IMR-90 (cell line): ENCODE data around the gene DPYSL3. TPM values are rescaled to one million over a fixed set of nuclear protein-coding genes. Genes with fewer than 3 reads are reported as not detected.
A peak's percentile ranks its signal among the peaks of the same experiment; 100 is the strongest.

Source experiments
- ATAC-seq: fragments of 200-7000 bp; cut with Tn5 transposase; 2 replicates; pipeline ENCODE4 v1.9.1; 2020; ENCODE audit warnings: low read depth, mild to moderate bottlenecking, moderate library complexity
- BruUV-seq: library from RNA; stranded (reverse); fragments of 400-500 nt; replicated peaks from 2 replicates; lab custom pipeline; 2021; lab: Mats Ljungman, UMichigan
- CTCF ChIA-PET: fragments of 300-600 bp; formaldehyde crosslinking; extraction: SDS; loops from one replicate; lab custom pipeline; 2021; ENCODE audit warnings: antibody characterized with exemption; lab: Yijun Ruan, JAX
- POLR2A ChIA-PET: fragments of 300-600 bp; sonication (Branson Sonifier 250); formaldehyde crosslinking; loops from one replicate; lab custom pipeline; 2022; ENCODE audit warnings: antibody characterized with exemption; ENCODE audit not compliant: unreplicated experiment; lab: Charles Lee
- DNase-seq: peaks from one replicate; pipeline ENCODE4 v3.0.0; 2013
- H2AFZ ChIP-seq: replicated peaks from 2 replicates; pipeline ENCODE3; 2013; ENCODE audit warnings: low read length, mild to moderate bottlenecking; ENCODE audit not compliant: poor library complexity
- H2AK5ac ChIP-seq: 2 replicates; pipeline ENCODE4 v1.6.1; 2013; ENCODE audit warnings: low read depth, low read length, inconsistent platforms
- H2AK9ac ChIP-seq: replicated peaks from 2 replicates; pipeline ENCODE3; 2013; ENCODE audit warnings: mild to moderate bottlenecking, low read depth, low read length, moderate library complexity; ENCODE audit not compliant: poor library complexity
- H2BK120ac ChIP-seq: 2 replicates; pipeline ENCODE4 v1.6.1; 2013; ENCODE audit warnings: low read depth, low read length, inconsistent platforms
- H2BK15ac ChIP-seq: 3 replicates; pipeline ENCODE4 v1.6.1; 2013; ENCODE audit warnings: low read depth, low read length, inconsistent platforms
- H2BK20ac ChIP-seq: 2 replicates; pipeline ENCODE4 v1.6.1; 2013; ENCODE audit warnings: low read depth, mild to moderate bottlenecking, inconsistent platforms, low read length, moderate library complexity
- H2BK5ac ChIP-seq: 2 replicates; pipeline ENCODE4 v1.6.1; 2013; ENCODE audit warnings: mild to moderate bottlenecking, low read depth, low read length, inconsistent platforms; ENCODE audit not compliant: poor library complexity, severe bottlenecking
- H3K14ac ChIP-seq: replicated peaks from 2 replicates; pipeline ENCODE4 v1.6.1; 2013; ENCODE audit warnings: low read depth, low read length, inconsistent platforms
- H3K18ac ChIP-seq: 2 replicates; pipeline ENCODE4 v1.6.1; 2013; ENCODE audit warnings: low read depth, low read length, control low read depth
- H3K23ac ChIP-seq: 2 replicates; pipeline ENCODE4 v1.6.1; 2013; ENCODE audit warnings: low read depth, low read length, inconsistent platforms
- H3K27ac ChIP-seq: 2 replicates; pipeline ENCODE4 v1.5.1; 2013; ENCODE audit warnings: mild to moderate bottlenecking, control low read depth, low read length; ENCODE audit not compliant: insufficient read depth
- H3K27me3 ChIP-seq: 2 replicates; pipeline ENCODE4 v1.6.1; 2013; ENCODE audit warnings: low read length; ENCODE audit not compliant: control insufficient read depth, insufficient read depth
- H3K36me3 ChIP-seq: 2 replicates; pipeline ENCODE4 v1.6.1; 2013; ENCODE audit warnings: low read length, mixed read lengths; ENCODE audit not compliant: control insufficient read depth, insufficient read depth
- H3K4ac ChIP-seq: 2 replicates; pipeline ENCODE4 v1.6.1; 2013; ENCODE audit warnings: low read depth, low read length, inconsistent platforms
- H3K4me1 ChIP-seq: 2 replicates; pipeline ENCODE4 v1.6.1; 2013; ENCODE audit warnings: low read length, mixed read lengths; ENCODE audit not compliant: control insufficient read depth, insufficient read depth
- H3K4me2 ChIP-seq: 2 replicates; pipeline ENCODE4 v1.6.1; 2013; ENCODE audit warnings: low read depth, mild to moderate bottlenecking, control low read depth, low read length, moderate library complexity
- H3K4me3 ChIP-seq: 2 replicates; pipeline ENCODE4 v1.5.1; 2013; ENCODE audit warnings: low read depth, mild to moderate bottlenecking, control low read depth, low read length, moderate library complexity; ENCODE audit not compliant: insufficient read depth
- H3K56ac ChIP-seq: 2 replicates; pipeline ENCODE4 v1.6.1; 2013; ENCODE audit warnings: low read length, inconsistent platforms; ENCODE audit not compliant: insufficient read depth; ENCODE audit errors: extremely low read depth
- H3K79me1 ChIP-seq, 2 experiments: 2 replicates each; pipeline ENCODE4 v1.6.1; 2013; ENCODE audit warnings: low read length in 2 of 2, inconsistent platforms in 1 of 2, low read depth in 1 of 2
- H3K9ac ChIP-seq: 2 replicates; pipeline ENCODE4 v1.6.1; 2013; ENCODE audit warnings: low read depth, low read length, control low read depth
- H3K9me1 ChIP-seq: 2 replicates; pipeline ENCODE4 v1.6.1; 2013; ENCODE audit warnings: low read length, inconsistent platforms; ENCODE audit not compliant: insufficient read depth
- H3K9me3 ChIP-seq: 2 replicates; pipeline ENCODE4 v1.6.1; 2013; ENCODE audit warnings: low read length; ENCODE audit not compliant: control insufficient read depth, insufficient read depth
- H4K20me1 ChIP-seq: 2 replicates; pipeline ENCODE4 v1.6.1; 2013; ENCODE audit warnings: low read length, inconsistent platforms; ENCODE audit not compliant: insufficient read depth
- H4K5ac ChIP-seq: 2 replicates; pipeline ENCODE4 v1.6.1; 2013; ENCODE audit warnings: mild to moderate bottlenecking, low read depth, low read length, control low read depth
- H4K8ac ChIP-seq, 2 experiments: 2 replicates each; pipeline ENCODE4 v1.6.1; 2013; ENCODE audit warnings: low read depth in 2 of 2, low read length in 2 of 2, control low read depth in 1 of 2, inconsistent platforms in 1 of 2
- H4K91ac ChIP-seq: 2 replicates; pipeline ENCODE4 v1.6.1; 2013; ENCODE audit warnings: low read depth, low read length, inconsistent platforms; ENCODE audit not compliant: insufficient read depth
- FOS ChIP-seq: fragments of 150-350 bp; IDR thresholded peaks from 2 replicates; pipeline ENCODE4 v1.6.1; 2016; ENCODE audit warnings: low read depth, low read length
- SMC3 ChIP-seq: fragments of 150-350 bp; IDR thresholded peaks from 2 replicates; pipeline ENCODE4 v1.6.1; 2016; ENCODE audit warnings: low read depth, mild to moderate bottlenecking, antibody characterized with exemption, low read length, moderate library complexity
- WGBS, 2 experiments: methylation state at CpG; one replicate each; pipeline versions ENCODE4 v1.1.5 to v1.1.7; 2013; ENCODE audit warnings: missing lambda C conversion rate in 2 of 2; ENCODE audit not compliant: insufficient read length in 1 of 2; ENCODE audit errors: extremely low coverage in 2 of 2; 5-methylcytosine and 5-hydroxymethylcytosine counted together
- dilution Hi-C: fragments of 300-500 bp; cut with HindIII; formaldehyde crosslinking; loops from one replicate; pipeline ENCODE4 v1.14.3; 2018; ENCODE audit warnings: low sequenced_read_pairs; ENCODE audit not compliant: unreplicated experiment
- in situ Hi-C: fragments of 300-500 bp; cut with MboI; formaldehyde crosslinking; loops from 3 replicates; pipeline ENCODE4 v1.14.3; 2019; ENCODE audit warnings: low sequenced_read_pairs, inconsistent platforms, mixed read lengths
- intact Hi-C: fragments of 100-400 bp; cut with micrococcal nuclease; formaldehyde crosslinking; loops from 2 replicates; pipeline ENCODE4 v1.10.0; 2022
- polyA plus RNA-seq, 3 experiments: library from polyadenylated mRNA; depleted of rRNA; stranded (reverse); fragments of >200 nt; gene quantifications; 2 replicates each; pipeline ENCODE4 v1.2.3, GENCODE V29; 2012; ENCODE audit warnings: low replicate concordance in 1 of 3
- total RNA-seq: library from RNA; depleted of rRNA; stranded (reverse); fragments of >200 nt; gene quantifications from 2 replicates; pipeline ENCODE4 v1.2.3, GENCODE V29; 2012

DPYSL3 gene
- total and polyA plus RNA-seq, 2 of the 4 experiments (the other 2 are of a cell fraction) = 50.2 to 60.9 TPM

DNA sequence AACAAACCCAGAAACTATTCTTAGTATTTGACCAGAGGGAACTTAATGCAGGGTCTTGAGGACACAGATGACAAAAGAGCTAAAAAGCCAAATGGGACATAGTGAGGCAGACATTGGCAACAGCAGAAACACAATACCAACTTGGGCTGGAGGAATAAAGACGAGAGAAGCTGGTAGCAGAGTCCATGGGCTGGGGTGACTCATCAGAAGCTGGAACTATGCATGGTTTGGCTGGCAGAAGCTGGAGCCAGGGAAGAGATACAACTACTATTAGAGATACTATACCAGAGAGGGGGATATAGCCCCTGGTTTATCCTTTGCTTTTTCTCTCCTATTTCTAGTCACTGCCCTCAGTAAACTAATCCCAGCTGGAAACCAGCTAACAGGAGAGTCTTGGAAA lies 29.2 kb upstream of the DPYSL3 start:
- H3K9me1 ChIP-seq = no peaks in the 10 kb centered on the region; the same call in 1 of the 2 replicates
- peak overlapping the region; percentile 57 for H2BK20ac ChIP-seq
- H4K20me1 ChIP-seq = no peaks in the 10 kb centered on the region
- TF ChIP-seq SMC3 = no peak
- peak; percentile 52; the same call in 1 of the 2 replicates for TF ChIP-seq FOS
- no peaks in the 10 kb centered on the region for H3K9me3 ChIP-seq
- H3K9ac ChIP-seq = no peak overlapping the region
- H3K23ac ChIP-seq = no peak overlapping the region
- peak overlapping the region; percentile 70; the same call in 1 of the 2 replicates for H2BK120ac ChIP-seq
- H2BK5ac ChIP-seq = no peak overlapping the region
- DNase-seq (peak; percentile 46), ATAC-seq (peak; percentile 41; the same call in 1 of the 2 replicates)
- dilution Hi-C loops (no loop called here), intact Hi-C loops (no loop called here), in situ Hi-C loops (no loop called here)
- no peak overlapping the region; the same call in 1 of the 2 replicates for H3K56ac ChIP-seq
- ChIA-PET CTCF (interaction anchor here (1.0 kb wide), 1 partner anchor 20 kb away, joined by 4 read pairs; no protein-coding TSS in a partner anchor), POLR2A (no interaction called here)
- H2AK5ac ChIP-seq = peak overlapping the region; percentile 69
- no peaks in the 10 kb centered on the region for H3K79me1 ChIP-seq
- no peak overlapping the region for H2AFZ ChIP-seq
- H3K14ac ChIP-seq = peak overlapping the region; percentile 74; the same call in 1 of the 2 replicates
- peak overlapping the region; percentile 65; the same call in 2 of the 3 replicates for H2BK15ac ChIP-seq
- H3K4me1 ChIP-seq = peaks cover 4% of the 10 kb centered on the region
- H4K8ac ChIP-seq = no peak overlapping the region; a peak in 1 of 4 replicates
- H3K4ac ChIP-seq = peak overlapping the region; percentile 24; the same call in 1 of the 2 replicates
- BruUV-seq = no TSS peak
- H2AK9ac ChIP-seq = peak overlapping the region; percentile 34
- no peaks in the 10 kb centered on the region for H3K36me3 ChIP-seq
- H3K27me3 ChIP-seq = no peaks in the 10 kb centered on the region
- no peak overlapping the region for H3K27ac ChIP-seq
- H4K91ac ChIP-seq = peak overlapping the region; percentile 11; the same call in 1 of the 2 replicates
- no CpG with 5 or more reads among the region's 1 CpG for WGBS, 2 experiments
- no peak overlapping the region for H3K18ac ChIP-seq
- no peak overlapping the region for H4K5ac ChIP-seq
- H3K4me3 ChIP-seq = no peak overlapping the region
- no peak overlapping the region for H3K4me2 ChIP-seq
